ENCODE data around the gene CYTH1.
"Not testable (repeated sequence)": the region's sequence is repeated elsewhere in the genome, so short reads cannot be mapped to it uniquely, and the experiment has no call there.

Gene CYTH1

DNA sequence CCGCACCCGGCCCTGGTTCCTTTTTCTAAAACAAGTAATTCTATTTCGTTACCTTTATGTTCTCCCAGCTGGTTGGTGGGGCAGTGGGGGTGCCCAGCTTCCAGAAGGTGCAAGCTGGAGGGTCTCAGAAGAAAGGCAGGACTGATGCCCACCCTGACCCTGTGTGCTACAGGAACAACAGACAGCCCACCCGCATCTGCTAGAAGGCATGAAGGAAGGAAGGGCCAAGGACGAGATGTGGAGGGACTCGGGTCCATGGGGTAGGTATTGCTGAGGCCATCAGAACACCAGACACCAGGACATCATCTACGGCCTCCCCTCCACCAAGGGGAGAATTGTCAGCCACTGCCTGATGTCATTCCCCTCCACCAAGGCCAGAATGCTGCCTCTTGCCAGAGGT is 6.4 kb upstream of the CYTH1 start:
- DNase-seq (ENCODE audit: low read depth in 2 of 2), result no peak

DNA sequence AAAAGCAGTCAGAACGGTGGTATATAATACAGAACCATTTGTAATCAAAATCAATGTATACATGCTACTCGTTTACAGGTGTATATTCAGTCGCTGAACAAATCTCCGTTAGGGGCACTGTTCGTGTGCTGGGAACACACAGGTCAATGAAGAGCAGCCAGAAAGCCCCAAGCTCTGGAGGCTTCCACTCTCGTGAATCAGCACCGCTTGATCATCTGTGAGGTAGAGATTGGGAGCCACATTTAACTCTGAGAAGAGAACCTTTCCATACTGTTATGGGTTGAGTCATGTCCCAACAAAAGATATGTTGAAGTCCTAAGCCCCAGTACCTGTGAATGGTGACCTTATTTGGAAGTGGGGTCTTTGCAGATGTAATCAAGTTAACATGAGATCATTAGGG is 5.4 kb upstream of the CYTH1 start:
- no peak for DNase-seq (ENCODE audit: low read depth in 2 of 2)

DNA sequence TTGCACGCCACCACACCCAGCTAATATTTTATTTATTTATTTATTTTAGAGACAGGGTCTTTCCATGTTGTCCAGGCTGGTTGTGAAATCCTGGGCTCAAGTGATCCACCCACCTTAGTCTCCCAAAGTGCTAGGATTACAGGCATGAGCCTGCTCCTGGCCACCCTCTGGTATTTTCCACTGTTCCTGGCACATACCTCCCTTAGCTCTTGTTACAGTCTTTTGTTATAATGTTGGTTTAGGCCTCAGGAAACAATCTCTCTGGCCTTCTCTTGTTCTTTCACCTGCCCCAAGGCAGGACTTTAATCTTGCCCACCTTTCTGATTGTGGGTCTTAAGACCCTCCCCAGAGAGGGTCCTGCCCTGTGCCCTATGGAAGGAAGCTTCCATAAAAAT is 3.6 kb upstream of the CYTH1 start:
- no peak for DNase-seq (ENCODE audit: low read depth in 2 of 2)

DNA sequence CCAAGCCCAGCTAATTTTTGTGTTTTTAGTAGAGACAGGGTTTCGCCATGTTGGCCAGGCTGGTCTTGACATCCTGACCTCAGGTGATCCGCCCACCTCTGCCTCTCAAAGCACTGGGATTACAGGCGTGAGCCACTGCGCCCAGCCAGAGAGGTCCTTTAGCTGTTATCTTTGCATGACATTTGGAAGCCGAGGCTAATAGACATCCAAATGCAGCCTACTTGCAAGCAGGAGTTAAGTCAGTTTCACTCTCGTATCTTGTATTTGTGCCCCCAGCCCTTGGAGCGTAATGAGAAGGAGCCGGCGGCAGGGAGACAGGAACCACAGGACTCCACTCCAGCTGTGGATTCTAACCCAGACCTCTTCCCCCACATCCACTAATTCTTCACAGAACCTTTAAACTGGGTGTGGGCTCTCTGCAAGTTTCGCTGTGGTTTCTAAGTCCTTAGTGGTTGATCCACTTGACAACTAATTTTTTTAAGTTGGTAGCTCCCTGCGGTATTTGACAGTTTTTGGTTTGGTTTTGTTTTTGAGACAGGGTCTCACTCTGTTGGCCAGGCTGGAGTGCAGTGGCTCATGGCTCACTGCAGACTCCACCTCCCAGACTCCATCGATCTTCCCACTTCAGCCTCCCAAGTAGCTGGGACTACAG is 3.1 kb upstream of the CYTH1 start:
- DNase-seq (ENCODE audit: low read depth in 2 of 2), result no peak

DNA sequence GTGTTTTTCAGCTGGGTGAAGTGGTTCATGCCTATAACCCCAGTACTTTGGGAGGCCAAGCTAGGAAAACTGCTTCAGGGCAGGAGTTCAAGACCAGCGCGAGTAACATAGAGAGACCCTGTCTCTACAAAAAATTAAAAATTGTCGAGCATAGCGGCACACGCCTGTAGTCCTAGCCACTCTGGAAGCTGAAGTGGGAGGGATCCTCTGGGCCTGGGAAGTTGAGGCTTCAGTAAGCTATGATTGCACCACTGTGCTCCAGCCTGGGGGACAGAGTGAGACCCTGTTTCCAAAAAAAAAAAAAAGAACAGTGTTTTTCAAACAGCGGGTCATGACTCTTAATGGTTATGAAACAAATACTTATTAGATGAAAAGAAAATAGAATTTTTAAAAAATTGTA is 2.3 kb upstream of the CYTH1 start:
- no peak for DNase-seq (ENCODE audit: low read depth in 2 of 2)

DNA sequence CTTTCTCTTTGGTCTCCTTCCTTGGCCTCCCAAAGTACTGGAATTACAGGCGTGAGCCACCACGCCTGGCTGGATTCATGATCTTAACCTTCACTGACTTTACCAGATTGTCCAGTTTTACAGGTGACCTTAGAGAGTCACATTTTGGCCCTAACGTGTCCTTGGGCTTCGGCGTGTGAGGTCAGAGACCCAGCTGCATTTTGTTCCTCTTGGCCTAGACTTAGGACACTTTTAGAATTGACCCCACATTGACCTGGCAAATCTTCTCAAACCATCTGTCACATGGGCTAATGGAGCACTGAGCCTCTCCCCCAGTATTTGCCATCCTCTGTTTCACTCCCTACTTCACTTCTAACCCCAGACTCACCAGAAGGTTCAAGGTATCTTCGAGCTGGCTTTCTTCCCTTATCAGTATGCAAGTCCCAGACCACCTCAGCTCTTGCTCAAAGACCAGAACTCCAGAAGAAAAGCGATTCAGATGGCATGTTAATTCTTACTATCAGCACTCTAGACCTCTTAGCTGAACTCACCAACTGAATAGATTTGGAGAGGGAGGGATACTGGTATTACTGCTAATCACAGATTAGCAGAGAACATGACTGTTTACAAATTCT is 1.7 kb upstream of the CYTH1 start:
- DNase-seq (ENCODE audit: low read depth in 2 of 2), result no peak

DNA sequence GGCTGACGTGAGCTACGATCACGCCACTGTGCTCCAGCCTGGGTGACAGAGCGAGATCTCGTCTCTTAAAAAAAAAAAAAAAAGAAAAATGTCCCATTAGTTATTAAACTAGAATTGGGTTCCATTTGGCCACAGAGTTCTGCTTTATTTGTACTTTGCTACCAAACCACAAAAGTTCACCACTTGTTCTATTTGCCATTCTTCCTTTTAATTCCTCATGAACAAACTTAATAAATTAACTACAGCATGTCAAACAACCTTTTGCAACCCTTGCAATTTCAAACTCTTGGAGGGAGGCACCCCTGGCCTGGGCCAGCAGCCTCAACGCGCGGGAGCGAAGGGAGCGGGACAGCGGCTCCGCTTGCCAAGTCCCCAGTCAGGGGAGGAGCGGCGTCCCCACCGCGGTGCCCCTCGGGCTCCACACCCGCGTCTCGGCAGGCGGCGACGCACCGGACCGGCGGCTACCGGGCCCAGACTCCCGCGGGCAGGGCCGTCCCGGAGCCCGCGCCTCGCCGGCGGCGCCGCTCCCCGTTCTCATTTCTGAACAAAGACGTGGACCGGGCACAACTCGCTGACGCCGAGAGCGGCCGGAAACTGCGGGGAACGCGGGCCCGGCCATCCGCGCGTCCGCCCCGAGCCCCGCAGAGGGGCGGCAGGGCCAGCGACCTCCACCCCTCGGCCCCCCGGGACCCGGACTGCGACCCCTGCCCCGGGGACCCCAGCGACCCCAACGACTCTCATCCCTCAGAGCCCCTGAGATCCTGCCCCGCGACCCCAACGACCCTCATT is 775 bp downstream of the CYTH1 start:
- no peak for DNase-seq (ENCODE audit: low read depth in 2 of 2)

DNA sequence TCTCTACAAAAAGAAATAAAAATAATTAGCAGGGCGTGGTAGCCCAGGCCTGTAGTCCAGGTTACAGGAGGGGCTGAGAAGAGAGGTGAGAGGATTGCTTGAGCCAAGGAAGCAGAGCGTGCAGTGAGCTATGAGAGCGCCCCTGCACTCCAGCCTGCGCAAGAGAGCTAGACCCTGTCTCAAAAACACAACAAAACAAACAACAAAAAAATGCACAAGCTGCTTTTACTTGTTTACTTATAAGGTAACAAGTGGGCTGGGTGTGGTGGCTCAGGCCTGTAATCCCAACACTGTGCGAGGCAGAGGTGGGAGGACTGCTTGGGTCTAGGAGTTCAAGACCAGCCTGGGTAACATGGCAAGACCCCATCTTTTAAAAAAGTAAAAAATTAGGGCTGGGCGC is 1.7 kb downstream of the CYTH1 start:
- DNase-seq (ENCODE audit: low read depth in 2 of 2), result no peak

DNA sequence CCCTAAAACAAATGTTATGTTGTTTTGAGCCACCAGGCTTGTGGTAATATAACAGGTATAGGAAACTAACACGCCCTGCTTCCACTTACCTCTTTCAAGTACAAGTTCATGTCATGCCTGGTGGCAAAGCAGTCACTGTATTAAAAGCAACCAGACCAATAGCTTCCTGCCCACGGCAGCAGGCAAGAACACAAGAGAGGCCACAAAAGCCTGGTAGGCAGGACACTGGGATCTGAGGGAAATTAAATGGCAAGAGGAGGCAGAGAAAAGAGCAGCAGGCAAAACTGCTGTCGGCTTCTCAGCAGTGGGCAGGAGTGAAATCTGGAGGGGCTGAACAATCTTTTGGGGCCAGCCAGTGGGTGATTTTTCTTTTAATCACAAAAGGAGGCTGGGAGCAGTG is 2.2 kb downstream of the CYTH1 start:
- no peak for DNase-seq (ENCODE audit: low read depth in 2 of 2)

DNA sequence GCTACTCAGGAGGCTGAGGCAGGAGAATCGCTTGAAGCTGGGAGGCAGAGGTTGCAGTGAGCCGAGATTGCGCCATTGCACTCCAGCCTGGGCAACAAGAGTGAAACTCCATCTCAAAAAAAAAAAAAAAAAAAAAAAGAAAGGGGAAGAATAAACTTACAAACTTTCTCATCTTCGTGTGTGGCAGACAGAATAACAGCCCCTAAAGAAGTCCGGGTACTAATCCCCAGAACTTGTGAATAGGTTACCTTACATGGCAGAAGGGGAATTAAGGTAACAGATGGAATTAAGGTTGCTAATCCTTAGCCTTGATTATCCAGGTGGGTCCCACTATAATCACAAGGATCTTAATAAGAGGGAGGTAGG is 2.8 kb downstream of the CYTH1 start:
- DNase-seq (ENCODE audit: low read depth in 2 of 2), result not testable (repeated sequence)

DNA sequence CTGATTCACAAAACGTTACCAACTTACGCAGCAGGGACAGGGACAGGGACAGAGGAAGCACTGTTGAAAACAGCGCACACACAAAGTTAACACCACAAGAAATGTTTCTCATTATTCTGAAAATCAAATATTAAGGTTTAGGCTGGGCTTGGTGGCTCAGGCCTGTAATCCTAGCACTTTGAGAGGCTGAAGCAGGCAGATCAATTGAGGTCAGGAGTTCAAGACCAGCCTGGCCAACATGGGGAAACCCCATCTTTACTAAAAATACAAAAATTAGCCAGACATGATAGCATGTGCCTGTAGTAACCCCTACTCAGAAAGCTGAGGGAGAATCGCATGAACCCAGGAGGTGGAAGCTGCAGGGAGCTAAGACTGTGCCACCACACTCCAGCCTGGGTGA is 4.2 kb downstream of the CYTH1 start:
- no peak for DNase-seq (ENCODE audit: low read depth in 2 of 2)

DNA sequence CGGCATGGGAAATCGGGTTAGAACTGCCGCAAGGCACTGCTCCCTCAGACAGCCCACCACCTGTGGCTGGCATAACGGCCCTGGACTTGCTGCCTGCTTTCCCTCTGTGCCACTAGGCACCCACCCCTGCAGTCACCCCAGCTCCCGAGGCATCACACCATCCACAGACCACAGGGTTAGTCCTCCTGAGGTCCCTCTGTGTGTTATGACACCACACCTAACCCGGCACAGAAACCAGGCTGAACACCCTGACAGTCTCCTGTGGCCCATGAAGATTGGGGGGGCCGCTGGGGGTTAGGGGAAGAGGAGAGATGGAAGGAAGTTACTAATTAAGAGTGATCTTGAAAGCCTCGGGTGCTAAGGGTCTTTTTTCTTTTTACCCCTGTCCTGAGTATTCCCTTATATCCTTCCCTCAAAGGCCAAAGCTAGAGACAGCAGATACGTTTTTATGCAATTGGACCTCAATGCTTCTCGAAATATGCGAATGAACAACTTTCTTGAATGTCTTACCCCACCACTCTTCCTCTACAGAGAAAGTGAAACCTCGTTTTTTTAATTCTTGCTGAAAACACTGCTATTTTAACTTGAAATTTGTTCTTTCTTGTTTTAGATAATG is 7.0 kb downstream of the CYTH1 start:
- DNase-seq (ENCODE audit: low read depth in 2 of 2), result no peak

DNA sequence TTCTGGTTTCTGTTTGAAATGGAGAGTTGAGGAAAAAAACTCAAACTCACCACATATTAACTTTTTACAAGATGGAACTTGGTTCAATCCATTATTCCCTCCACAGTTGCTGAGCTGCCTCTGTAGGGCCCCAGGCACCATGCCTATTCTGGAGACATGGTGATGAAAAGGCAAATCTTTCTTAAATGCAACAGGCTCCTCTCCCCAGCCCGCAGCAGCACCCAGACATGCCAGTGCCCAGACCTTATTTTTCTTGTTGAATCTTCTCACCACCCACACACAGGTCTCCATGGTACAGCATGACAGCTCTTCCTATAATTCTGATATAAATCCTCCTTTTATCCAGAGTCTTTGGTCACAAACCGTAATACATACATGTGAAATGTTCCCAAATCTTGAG is 7.6 kb downstream of the CYTH1 start:
- DNase-seq (ENCODE audit: low read depth in 2 of 2), result no peak

DNA sequence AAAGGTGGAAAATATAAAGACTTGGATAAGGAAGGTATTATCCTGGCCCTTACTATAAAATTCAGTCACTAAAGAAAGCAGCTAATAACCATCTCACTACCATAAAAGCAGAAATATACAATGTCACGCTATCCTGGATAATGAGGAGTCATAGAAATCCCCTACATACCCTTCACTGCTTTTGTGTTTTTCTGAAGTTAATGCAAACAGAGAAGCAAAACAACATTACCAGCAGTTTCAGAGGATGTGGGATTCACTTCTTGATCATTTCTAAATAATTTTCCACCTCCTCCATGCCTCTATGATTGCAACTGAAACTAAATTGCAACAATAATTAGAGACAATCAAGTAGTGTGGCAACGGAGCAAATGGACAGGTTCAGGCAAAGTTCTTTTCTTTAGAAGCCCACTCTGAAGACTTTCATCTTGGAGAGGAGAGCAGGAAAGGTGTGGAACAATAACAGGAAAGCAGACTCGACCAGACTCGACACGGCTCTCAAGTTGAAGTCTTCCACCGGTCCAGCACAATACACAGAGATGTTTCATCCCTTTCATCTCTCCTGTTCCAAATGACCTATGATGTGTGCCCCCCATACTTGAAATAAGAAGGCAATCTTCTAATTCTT is 10.2 kb downstream of the CYTH1 start:
- DNase-seq (ENCODE audit: low read depth in 2 of 2), result no peak

DNA sequence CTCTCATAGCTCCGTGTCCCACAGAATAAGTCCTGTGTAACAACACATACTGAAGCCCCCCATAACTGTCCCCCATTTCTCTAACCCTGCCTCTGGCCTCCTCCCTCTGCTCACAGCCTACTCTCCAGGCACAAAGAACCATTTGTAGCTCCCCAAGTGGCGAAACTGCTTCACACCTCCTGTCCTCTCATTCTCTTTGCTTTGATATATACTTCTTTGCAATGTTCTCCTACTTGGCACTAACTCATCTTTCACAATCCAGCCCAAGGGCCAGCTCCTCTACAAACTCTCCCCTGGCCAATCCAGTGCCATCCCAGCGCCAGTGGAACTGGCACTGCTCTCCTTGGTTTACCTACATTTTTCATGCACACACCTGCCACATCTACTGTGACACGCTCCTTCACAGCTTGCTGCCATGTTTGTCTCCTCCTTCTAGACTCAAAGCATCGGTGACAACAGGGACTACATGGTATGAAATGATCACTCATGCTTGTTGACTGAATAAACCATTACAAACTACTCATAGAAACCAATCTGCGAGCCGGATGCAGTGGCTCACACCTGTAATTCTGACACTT is 12.8 kb downstream of the CYTH1 start:
- no peak for DNase-seq (ENCODE audit: low read depth in 2 of 2)

DNA sequence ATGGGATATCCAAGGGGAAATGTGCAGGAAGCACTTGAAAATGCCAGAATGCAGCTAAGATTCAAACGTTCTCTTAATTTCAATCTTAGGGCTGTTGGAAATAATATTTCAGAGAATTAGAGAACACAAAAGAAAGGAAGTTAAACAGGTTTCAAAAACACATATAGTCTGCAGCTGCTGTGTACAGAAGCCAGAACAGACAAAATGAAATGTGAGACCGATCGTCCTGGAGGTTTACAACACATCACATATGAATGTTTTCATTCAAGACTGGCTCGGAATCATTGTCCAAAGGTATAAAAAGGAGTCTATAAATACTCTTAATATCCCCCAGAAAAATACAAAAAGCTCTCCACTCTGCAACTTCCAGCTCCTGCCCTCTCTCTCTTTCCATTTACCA is 14.3 kb downstream of the CYTH1 start:
- DNase-seq (ENCODE audit: low read depth in 2 of 2), result no peak

DNA sequence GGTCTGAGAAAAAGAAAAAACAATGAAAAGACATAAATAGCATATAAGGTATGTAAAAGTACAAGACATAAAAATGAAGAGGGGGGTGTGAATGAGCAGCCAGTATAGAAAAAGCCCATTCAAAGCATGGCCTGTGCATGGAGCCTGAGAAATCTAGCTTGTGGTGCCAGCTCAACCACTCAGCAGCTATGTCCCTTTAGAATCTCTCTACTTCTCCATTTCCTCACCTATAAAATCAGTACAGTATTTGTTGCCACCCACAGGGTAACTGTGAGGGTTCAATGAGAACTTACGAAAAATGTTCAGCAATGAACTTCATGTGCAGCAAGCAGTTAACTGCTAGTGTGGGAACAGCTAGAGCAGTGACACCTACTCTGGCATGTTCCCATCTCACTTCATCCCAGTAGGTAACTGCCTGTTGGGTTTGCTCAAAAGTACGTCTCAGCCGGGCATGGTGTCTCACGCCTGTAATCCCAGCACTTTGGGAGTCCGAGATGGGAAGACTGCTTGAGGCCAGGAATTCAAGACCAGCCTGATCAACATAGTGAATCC is 15.3 kb downstream of the CYTH1 start:
- no peak for DNase-seq (ENCODE audit: low read depth in 2 of 2)

DNA sequence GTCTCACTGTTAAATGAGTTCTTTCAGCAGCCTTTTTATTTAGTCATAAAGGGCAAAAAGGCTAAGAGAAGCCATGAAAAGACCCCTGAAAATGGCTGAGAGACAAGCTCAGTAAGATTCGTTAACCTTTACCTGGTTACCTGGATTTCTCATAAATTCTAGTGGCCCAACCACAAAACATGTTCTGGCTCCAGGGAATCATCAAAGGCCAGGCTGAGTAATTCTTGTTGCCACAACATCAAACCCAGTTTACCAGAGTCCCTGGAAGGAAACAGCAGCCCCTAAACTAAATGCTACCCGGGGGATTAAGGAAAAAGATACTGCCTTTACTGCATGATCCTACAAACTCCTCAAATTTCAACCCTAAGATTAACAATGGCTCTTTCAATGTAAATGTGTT is 15.8 kb downstream of the CYTH1 start:
- DNase-seq (ENCODE audit: low read depth in 2 of 2), result no peak

DNA sequence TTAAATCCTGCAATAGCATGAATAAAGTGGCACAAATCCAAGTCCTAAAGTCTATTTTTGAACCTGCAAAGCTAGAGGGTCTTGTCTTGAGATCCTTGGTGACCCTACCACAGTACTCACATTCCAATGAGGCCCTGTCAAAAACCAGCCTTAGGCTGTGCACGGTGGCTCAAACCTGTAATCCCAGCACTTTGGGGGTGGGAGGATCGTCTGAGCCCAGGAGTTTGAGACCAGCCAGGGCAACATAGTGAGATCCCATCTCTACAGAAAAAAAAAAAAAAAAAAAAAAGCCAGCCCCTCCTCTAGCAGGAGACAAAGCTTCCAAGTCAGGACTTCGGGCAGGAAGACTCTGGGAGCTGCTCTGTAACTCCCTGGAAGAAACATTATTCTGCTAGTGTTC is 16.3 kb downstream of the CYTH1 start:
- DNase-seq (ENCODE audit: low read depth in 2 of 2), result no peak

DNA sequence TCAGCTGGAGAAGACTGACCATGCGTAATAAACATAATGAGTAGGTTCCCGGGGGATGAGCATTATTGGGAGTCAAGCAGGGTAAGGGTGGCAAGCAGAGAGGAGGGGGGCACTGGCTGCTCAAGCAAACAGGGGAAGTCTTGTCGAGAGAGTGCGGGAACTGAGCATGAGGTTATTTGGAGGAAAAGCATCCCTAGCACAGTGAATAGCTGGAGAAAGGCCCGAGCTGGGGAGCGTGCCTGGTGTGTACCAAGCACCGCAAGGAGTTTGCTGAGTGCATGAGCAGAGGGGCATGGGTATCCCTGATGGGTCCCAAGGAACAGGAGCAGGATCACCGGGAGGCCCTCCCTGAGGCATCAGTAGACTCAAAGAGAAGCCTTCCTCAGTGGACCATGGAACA is 17.2 kb downstream of the CYTH1 start:
- DNase-seq (ENCODE audit: low read depth in 2 of 2), result no peak

DNA sequence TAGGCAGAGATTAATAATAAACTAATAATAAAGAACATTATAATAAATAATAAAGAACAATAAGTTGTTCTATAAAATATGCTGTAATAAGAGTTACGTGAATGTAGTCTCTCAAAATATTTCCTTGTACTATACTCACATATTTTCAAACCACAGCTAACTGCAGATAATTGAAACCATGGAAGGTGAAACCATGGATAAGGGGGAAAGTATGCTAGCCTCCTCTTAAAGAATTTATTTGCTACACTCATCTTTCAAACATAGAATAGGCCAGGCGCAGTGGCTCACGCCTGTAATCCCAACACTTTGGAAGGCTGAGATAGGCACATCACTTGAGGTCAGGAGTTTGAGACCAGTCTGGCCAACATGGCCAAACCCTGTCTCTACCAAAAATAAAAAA is 18.5 kb downstream of the CYTH1 start:
- no peak for DNase-seq (ENCODE audit: low read depth in 2 of 2)
